Smooth muscle cell (in vitro differentiated cells): Measurements from ENCODE around the gene ADPGK. TPM values are rescaled to one million over a fixed set of nuclear protein-coding genes. Genes with fewer than 3 reads are reported as not detected.
"Not testable (repeated sequence)": the region's sequence is repeated elsewhere in the genome, so short reads cannot be mapped to it uniquely, and the experiment has no call there.

ENCODE experiments used
- DNase-seq: peaks from one replicate; lab custom pipeline; 2025; ENCODE audit not compliant: unreplicated experiment; lab: John Stamatoyannopoulos, UW
- H2AFZ ChIP-seq: fragments of 200-600 bp; sonication (generic); 2 replicates; pipeline ENCODE4 v1.6.0; 2016; ENCODE audit warnings: antibody characterized with exemption, low read depth, mild to moderate bottlenecking
- H3F3A ChIP-seq: fragments of 200-600 bp; sonication (generic); 2 replicates; pipeline ENCODE4 v1.6.0; 2017; ENCODE audit warnings: antibody characterized with exemption, low read depth
- H3K27ac ChIP-seq: fragments of 200-600 bp; sonication (generic); 2 replicates; pipeline ENCODE4 v1.5.1; 2016; ENCODE audit warnings: low read depth, mild to moderate bottlenecking
- H3K27me3 ChIP-seq: fragments of 200-600 bp; sonication (generic); 2 replicates; pipeline ENCODE4 v1.6.1; 2016; ENCODE audit warnings: low read depth, mild to moderate bottlenecking
- H3K36me3 ChIP-seq: fragments of 200-600 bp; sonication (generic); 2 replicates; pipeline ENCODE4 v1.5.1; 2016; ENCODE audit warnings: low read depth
- H3K4me1 ChIP-seq: fragments of 200-600 bp; sonication (generic); 2 replicates; pipeline ENCODE4 v1.5.1; 2016; ENCODE audit warnings: low read depth
- H3K4me2 ChIP-seq: fragments of 200-600 bp; sonication (generic); 2 replicates; pipeline ENCODE4 v1.6.0; 2016; ENCODE audit warnings: mild to moderate bottlenecking
- H3K4me3 ChIP-seq: fragments of 200-600 bp; sonication (generic); 2 replicates; pipeline ENCODE4 v1.5.1; 2016; ENCODE audit warnings: mild to moderate bottlenecking
- H3K79me2 ChIP-seq: fragments of 200-600 bp; sonication (generic); 2 replicates; pipeline ENCODE4 v1.6.0; 2016; ENCODE audit warnings: low read depth, mild to moderate bottlenecking
- H3K9ac ChIP-seq: fragments of 200-600 bp; sonication (generic); 2 replicates; pipeline ENCODE4 v1.6.0; 2016; ENCODE audit warnings: low read depth
- H3K9me3 ChIP-seq: fragments of 200-600 bp; sonication (generic); replicated peaks from 2 replicates; pipeline ENCODE4 v1.5.1; 2016; ENCODE audit warnings: low read depth
- H4K20me1 ChIP-seq: fragments of 200-600 bp; sonication (generic); 2 replicates; pipeline ENCODE4 v1.6.0; 2016; ENCODE audit warnings: low read depth
- WGBS: methylation state at CpG from one replicate; pipeline ENCODE4 v1.1.7; 2016; ENCODE audit warnings: low lambda C conversion rate; 5-methylcytosine and 5-hydroxymethylcytosine counted together
- polyA plus RNA-seq: library from polyadenylated mRNA; unstranded; fragments of >200 nt; fragmentation: Nextera tagmentation; extraction: Ambion mirVana; gene quantifications from 2 replicates; pipeline ENCODE4 v1.2.1, GENCODE V29; 2016
- total RNA-seq: library from RNA; depleted of rRNA; stranded (reverse); fragments of >200 nt; gene quantifications from 2 replicates; pipeline ENCODE4 v1.2.3, GENCODE V29; 2014
- TF ChIP-seq, protein P1 (sequence below): fragments of 200-600 bp; sonication (generic); IDR thresholded peaks from 2 replicates; pipeline ENCODE4 v1.5.1; 2017; ENCODE audit warnings: borderline replicate concordance, mild to moderate bottlenecking, antibody characterized with exemption; ENCODE audit not compliant: insufficient read depth, poor library complexity, severe bottlenecking

ADPGK gene
- total and polyA plus RNA-seq, 2 experiments from 2014 or later = 53.4 to 67.3 TPM

DNA sequence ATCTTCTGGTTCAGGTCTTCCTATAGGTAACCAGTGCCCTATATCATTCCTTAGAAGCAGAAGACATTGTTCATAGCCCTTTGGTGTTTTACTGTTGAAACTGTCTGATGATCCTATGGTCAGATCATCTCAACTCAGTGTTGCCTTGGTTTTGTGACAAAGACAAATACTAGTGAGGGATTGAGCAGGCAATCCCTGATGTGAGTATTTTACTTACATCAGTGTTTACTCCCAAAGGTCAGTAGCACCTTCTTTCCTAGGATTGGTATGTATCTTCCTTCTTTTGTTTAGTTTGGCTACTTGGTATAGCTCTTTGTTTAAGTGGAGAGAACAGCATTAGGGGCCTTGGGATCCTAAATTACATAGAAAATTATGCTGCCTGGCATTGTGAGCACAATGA lies 56.4 kb downstream of the ADPGK start:
- Histone ChIP-seq H3K9me3 (no peaks in the 10 kb centered on the region), H3K4me2 (no peak overlapping the region), H3K9ac (no peak overlapping the region), H3K4me1 (no peaks in the 10 kb centered on the region), H3K36me3 (no peaks in the 10 kb centered on the region), H3K27ac (no peak overlapping the region), H4K20me1 (no peaks in the 10 kb centered on the region), H3K79me2 (no peaks in the 10 kb centered on the region), H2AFZ (no peak overlapping the region), H3F3A (no peaks in the 10 kb centered on the region), H3K27me3 (no peaks in the 10 kb centered on the region), H3K4me3 (no peak overlapping the region)
- TF ChIP-seq, protein P1, sequence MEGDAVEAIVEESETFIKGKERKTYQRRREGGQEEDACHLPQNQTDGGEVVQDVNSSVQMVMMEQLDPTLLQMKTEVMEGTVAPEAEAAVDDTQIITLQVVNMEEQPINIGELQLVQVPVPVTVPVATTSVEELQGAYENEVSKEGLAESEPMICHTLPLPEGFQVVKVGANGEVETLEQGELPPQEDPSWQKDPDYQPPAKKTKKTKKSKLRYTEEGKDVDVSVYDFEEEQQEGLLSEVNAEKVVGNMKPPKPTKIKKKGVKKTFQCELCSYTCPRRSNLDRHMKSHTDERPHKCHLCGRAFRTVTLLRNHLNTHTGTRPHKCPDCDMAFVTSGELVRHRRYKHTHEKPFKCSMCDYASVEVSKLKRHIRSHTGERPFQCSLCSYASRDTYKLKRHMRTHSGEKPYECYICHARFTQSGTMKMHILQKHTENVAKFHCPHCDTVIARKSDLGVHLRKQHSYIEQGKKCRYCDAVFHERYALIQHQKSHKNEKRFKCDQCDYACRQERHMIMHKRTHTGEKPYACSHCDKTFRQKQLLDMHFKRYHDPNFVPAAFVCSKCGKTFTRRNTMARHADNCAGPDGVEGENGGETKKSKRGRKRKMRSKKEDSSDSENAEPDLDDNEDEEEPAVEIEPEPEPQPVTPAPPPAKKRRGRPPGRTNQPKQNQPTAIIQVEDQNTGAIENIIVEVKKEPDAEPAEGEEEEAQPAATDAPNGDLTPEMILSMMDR = no peak
- DNase-seq = no peak

DNA sequence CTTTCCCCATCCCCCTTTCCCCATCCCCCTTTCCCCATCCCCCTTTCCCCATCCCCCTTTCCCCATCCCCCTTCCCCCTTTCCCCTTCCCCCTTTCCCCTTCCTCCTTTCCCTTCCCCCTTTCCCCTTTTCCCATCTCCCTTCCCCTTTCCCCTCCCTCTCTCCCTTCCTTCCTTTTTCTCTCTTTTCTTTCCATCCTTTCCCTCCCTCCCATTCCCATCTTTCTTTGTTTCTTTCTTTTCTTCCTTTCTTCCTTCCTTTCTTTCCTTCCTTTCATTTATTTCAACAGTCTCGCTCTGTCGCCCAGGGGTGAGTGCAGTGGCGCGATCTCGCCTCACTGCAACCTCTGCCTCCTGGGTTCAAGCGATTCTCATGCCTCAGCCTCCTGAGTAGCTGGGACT lies 57.7 kb downstream of the ADPGK start:
- H2AFZ ChIP-seq, H3K4me1 ChIP-seq, H3K79me2 ChIP-seq, H3K4me2 ChIP-seq, H3K27ac ChIP-seq, H3K9ac ChIP-seq, H3K36me3 ChIP-seq, H3F3A ChIP-seq, H3K4me3 ChIP-seq, DNase-seq, H4K20me1 ChIP-seq, H3K9me3 ChIP-seq, H3K27me3 ChIP-seq: not testable (repeated sequence)
- 98% methylated on average over 6 of the region's 6 CpGs for WGBS

DNA sequence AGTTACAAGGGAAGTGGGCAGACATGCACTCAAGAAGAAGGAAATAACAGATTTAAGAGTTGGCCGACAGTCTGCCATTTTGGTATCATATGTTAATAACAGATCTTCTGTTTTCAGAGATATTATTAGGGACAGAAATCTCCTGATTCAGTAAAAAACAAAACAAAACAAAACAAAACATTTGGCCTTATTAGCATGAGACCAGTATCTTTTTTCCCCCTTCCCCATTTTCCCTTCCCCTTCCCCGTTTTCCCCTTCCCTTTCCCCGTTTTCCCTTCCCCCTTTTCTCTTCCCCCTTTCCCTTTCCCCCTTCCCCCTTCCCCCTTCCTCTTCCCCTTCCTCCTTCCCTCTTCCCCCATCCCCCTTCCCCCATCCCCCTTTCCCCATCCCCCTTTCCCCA lies 58.1 kb downstream of the ADPGK start:
- WGBS = 60% methylated on average over 3 of the region's 3 CpGs
- no peak overlapping the region for H3K4me3 ChIP-seq
- H3K79me2 ChIP-seq = no peaks in the 10 kb centered on the region
- TF ChIP-seq, protein P1 = no peak
- H3K9me3 ChIP-seq = no peaks in the 10 kb centered on the region
- no peaks in the 10 kb centered on the region for H3K27me3 ChIP-seq
- no peak overlapping the region for H3K27ac ChIP-seq
- H4K20me1 ChIP-seq = no peaks in the 10 kb centered on the region
- DNase-seq = no peak
- H3F3A ChIP-seq = no peaks in the 10 kb centered on the region
- H3K4me1 ChIP-seq = no peaks in the 10 kb centered on the region
- no peak overlapping the region for H3K4me2 ChIP-seq
- no peaks in the 10 kb centered on the region for H3K36me3 ChIP-seq
- H2AFZ ChIP-seq = no peak overlapping the region
- no peak overlapping the region for H3K9ac ChIP-seq

DNA sequence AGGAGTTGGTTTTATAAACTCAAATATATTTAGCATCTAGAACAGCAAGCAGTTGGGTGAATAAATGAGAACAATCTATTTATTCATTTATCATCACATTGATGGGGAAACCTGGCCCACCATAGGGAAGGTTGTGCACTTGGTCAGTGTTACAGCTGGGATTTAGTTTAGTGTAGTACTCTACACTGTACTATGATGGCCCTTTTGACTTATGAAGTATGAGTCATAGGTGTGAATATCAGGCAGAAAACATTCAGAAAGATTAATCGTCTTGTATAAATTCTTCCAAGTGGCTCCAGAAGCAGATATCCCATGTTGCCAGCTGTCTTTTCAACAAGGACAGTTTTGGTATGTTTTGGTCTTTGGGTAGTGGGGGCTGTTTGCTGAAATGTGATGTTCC lies 59.5 kb downstream of the ADPGK start:
- Histone ChIP-seq H3K4me3 (no peak overlapping the region), H3K9ac (no peak overlapping the region), H4K20me1 (no peaks in the 10 kb centered on the region), H2AFZ (no peak overlapping the region), H3K79me2 (no peaks in the 10 kb centered on the region), H3K27me3 (no peaks in the 10 kb centered on the region), H3K36me3 (no peaks in the 10 kb centered on the region), H3K9me3 (no peaks in the 10 kb centered on the region), H3K4me2 (no peak overlapping the region), H3F3A (no peaks in the 10 kb centered on the region), H3K4me1 (no peaks in the 10 kb centered on the region), H3K27ac (no peak overlapping the region)
- no peak for DNase-seq
- TF ChIP-seq, protein P1 = no peak
- WGBS = 85% methylated on average over 1 of the region's 1 CpG
